Suprapubic skin (tissue), 3 donors: ENCODE results near the gene IQGAP3.

Experiments used
- POLR2A ChIP-seq, 2 donors: fragments of 450-650 bp; IDR thresholded peaks; one replicate each; pipeline ENCODE4 v1.6.1; 2017; ENCODE audit warnings: antibody characterized with exemption in 2 of 2, mild to moderate bottlenecking in 2 of 2, moderate library complexity in 2 of 2
- TF ChIP-seq, protein P1 (sequence below), 2 donors: fragments of 200-600 bp in 1 of 2; fragments of 450-650 bp in 1 of 2; sonication (generic) in 1 of 2; IDR thresholded peaks; one replicate each; pipeline ENCODE4 v1.5.1; 2016 to 2019; ENCODE audit warnings: antibody characterized with exemption in 2 of 2, mild to moderate bottlenecking in 1 of 2, moderate library complexity in 1 of 2

DNA sequence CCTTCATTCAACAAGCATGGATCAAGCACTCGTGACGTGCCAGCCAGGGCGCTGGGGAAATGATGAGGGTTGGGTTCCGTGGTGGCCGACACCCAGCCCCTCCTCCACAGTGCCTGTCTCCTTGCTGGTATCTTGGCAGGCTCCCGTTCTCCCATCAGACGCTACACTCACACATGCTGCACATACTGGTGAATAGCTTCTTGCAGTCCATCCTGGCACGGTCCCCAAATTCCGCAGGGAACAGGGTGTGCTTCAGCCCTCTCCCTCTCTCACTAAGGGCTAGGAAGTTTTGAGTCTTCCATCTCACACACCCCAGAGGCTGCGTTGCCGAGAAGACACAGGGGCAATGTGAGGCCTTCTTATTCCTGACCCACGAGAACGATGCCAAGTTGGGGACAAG is 61.7 kb downstream of the IQGAP3 start:
- TF ChIP-seq, protein P1, sequence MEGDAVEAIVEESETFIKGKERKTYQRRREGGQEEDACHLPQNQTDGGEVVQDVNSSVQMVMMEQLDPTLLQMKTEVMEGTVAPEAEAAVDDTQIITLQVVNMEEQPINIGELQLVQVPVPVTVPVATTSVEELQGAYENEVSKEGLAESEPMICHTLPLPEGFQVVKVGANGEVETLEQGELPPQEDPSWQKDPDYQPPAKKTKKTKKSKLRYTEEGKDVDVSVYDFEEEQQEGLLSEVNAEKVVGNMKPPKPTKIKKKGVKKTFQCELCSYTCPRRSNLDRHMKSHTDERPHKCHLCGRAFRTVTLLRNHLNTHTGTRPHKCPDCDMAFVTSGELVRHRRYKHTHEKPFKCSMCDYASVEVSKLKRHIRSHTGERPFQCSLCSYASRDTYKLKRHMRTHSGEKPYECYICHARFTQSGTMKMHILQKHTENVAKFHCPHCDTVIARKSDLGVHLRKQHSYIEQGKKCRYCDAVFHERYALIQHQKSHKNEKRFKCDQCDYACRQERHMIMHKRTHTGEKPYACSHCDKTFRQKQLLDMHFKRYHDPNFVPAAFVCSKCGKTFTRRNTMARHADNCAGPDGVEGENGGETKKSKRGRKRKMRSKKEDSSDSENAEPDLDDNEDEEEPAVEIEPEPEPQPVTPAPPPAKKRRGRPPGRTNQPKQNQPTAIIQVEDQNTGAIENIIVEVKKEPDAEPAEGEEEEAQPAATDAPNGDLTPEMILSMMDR (IDR thresholded peaks at IDR 0.05) = no peak
- TF ChIP-seq POLR2A (IDR thresholded peaks at IDR 0.05) = no peak
